IMR-90 (cell line): ENCODE results near the gene SNRPD3. TPM values are rescaled to one million over a fixed set of nuclear protein-coding genes. Genes with fewer than 3 reads are reported as not detected.
A peak's percentile ranks its signal among the peaks of the same experiment; 100 is the strongest.

Experiments used
- ATAC-seq: fragments of 200-7000 bp; cut with Tn5 transposase; 2 replicates; pipeline ENCODE4 v1.9.1; 2020; ENCODE audit warnings: low read depth, mild to moderate bottlenecking, moderate library complexity
- BruUV-seq: library from RNA; stranded (reverse); fragments of 400-500 nt; replicated peaks from 2 replicates; lab custom pipeline; 2021; lab: Mats Ljungman, UMichigan
- CTCF ChIA-PET: fragments of 300-600 bp; formaldehyde crosslinking; extraction: SDS; loops from one replicate; lab custom pipeline; 2021; ENCODE audit warnings: antibody characterized with exemption; lab: Yijun Ruan, JAX
- POLR2A ChIA-PET: fragments of 300-600 bp; sonication (Branson Sonifier 250); formaldehyde crosslinking; loops from one replicate; lab custom pipeline; 2022; ENCODE audit warnings: antibody characterized with exemption; ENCODE audit not compliant: unreplicated experiment; lab: Charles Lee
- DNase-seq: peaks from one replicate; pipeline ENCODE4 v3.0.0; 2013
- H2AFZ ChIP-seq: replicated peaks from 2 replicates; pipeline ENCODE3; 2013; ENCODE audit warnings: low read length, mild to moderate bottlenecking; ENCODE audit not compliant: poor library complexity
- H2AK5ac ChIP-seq: 2 replicates; pipeline ENCODE4 v1.6.1; 2013; ENCODE audit warnings: low read depth, low read length, inconsistent platforms
- H2AK9ac ChIP-seq: replicated peaks from 2 replicates; pipeline ENCODE3; 2013; ENCODE audit warnings: mild to moderate bottlenecking, low read depth, low read length, moderate library complexity; ENCODE audit not compliant: poor library complexity
- H2BK120ac ChIP-seq: 2 replicates; pipeline ENCODE4 v1.6.1; 2013; ENCODE audit warnings: low read depth, low read length, inconsistent platforms
- H2BK15ac ChIP-seq: 3 replicates; pipeline ENCODE4 v1.6.1; 2013; ENCODE audit warnings: low read depth, low read length, inconsistent platforms
- H2BK20ac ChIP-seq: 2 replicates; pipeline ENCODE4 v1.6.1; 2013; ENCODE audit warnings: low read depth, mild to moderate bottlenecking, inconsistent platforms, low read length, moderate library complexity
- H2BK5ac ChIP-seq: 2 replicates; pipeline ENCODE4 v1.6.1; 2013; ENCODE audit warnings: mild to moderate bottlenecking, low read depth, low read length, inconsistent platforms; ENCODE audit not compliant: poor library complexity, severe bottlenecking
- H3K14ac ChIP-seq: replicated peaks from 2 replicates; pipeline ENCODE4 v1.6.1; 2013; ENCODE audit warnings: low read depth, low read length, inconsistent platforms
- H3K18ac ChIP-seq: 2 replicates; pipeline ENCODE4 v1.6.1; 2013; ENCODE audit warnings: low read depth, low read length, control low read depth
- H3K23ac ChIP-seq: 2 replicates; pipeline ENCODE4 v1.6.1; 2013; ENCODE audit warnings: low read depth, low read length, inconsistent platforms
- H3K27ac ChIP-seq: 2 replicates; pipeline ENCODE4 v1.5.1; 2013; ENCODE audit warnings: mild to moderate bottlenecking, control low read depth, low read length; ENCODE audit not compliant: insufficient read depth
- H3K27me3 ChIP-seq: 2 replicates; pipeline ENCODE4 v1.6.1; 2013; ENCODE audit warnings: low read length; ENCODE audit not compliant: control insufficient read depth, insufficient read depth
- H3K36me3 ChIP-seq: 2 replicates; pipeline ENCODE4 v1.6.1; 2013; ENCODE audit warnings: low read length, mixed read lengths; ENCODE audit not compliant: control insufficient read depth, insufficient read depth
- H3K4ac ChIP-seq: 2 replicates; pipeline ENCODE4 v1.6.1; 2013; ENCODE audit warnings: low read depth, low read length, inconsistent platforms
- H3K4me1 ChIP-seq: 2 replicates; pipeline ENCODE4 v1.6.1; 2013; ENCODE audit warnings: low read length, mixed read lengths; ENCODE audit not compliant: control insufficient read depth, insufficient read depth
- H3K4me2 ChIP-seq: 2 replicates; pipeline ENCODE4 v1.6.1; 2013; ENCODE audit warnings: low read depth, mild to moderate bottlenecking, control low read depth, low read length, moderate library complexity
- H3K4me3 ChIP-seq: 2 replicates; pipeline ENCODE4 v1.5.1; 2013; ENCODE audit warnings: low read depth, mild to moderate bottlenecking, control low read depth, low read length, moderate library complexity; ENCODE audit not compliant: insufficient read depth
- H3K56ac ChIP-seq: 2 replicates; pipeline ENCODE4 v1.6.1; 2013; ENCODE audit warnings: low read length, inconsistent platforms; ENCODE audit not compliant: insufficient read depth; ENCODE audit errors: extremely low read depth
- H3K79me1 ChIP-seq, 2 experiments: 2 replicates each; pipeline ENCODE4 v1.6.1; 2013; ENCODE audit warnings: low read length in 2 of 2, inconsistent platforms in 1 of 2, low read depth in 1 of 2
- H3K9ac ChIP-seq: 2 replicates; pipeline ENCODE4 v1.6.1; 2013; ENCODE audit warnings: low read depth, low read length, control low read depth
- H3K9me1 ChIP-seq: 2 replicates; pipeline ENCODE4 v1.6.1; 2013; ENCODE audit warnings: low read length, inconsistent platforms; ENCODE audit not compliant: insufficient read depth
- H3K9me3 ChIP-seq: 2 replicates; pipeline ENCODE4 v1.6.1; 2013; ENCODE audit warnings: low read length; ENCODE audit not compliant: control insufficient read depth, insufficient read depth
- H4K20me1 ChIP-seq: 2 replicates; pipeline ENCODE4 v1.6.1; 2013; ENCODE audit warnings: low read length, inconsistent platforms; ENCODE audit not compliant: insufficient read depth
- H4K5ac ChIP-seq: 2 replicates; pipeline ENCODE4 v1.6.1; 2013; ENCODE audit warnings: mild to moderate bottlenecking, low read depth, low read length, control low read depth
- H4K8ac ChIP-seq, 2 experiments: 2 replicates each; pipeline ENCODE4 v1.6.1; 2013; ENCODE audit warnings: low read depth in 2 of 2, low read length in 2 of 2, control low read depth in 1 of 2, inconsistent platforms in 1 of 2
- H4K91ac ChIP-seq: 2 replicates; pipeline ENCODE4 v1.6.1; 2013; ENCODE audit warnings: low read depth, low read length, inconsistent platforms; ENCODE audit not compliant: insufficient read depth
- CHD1 ChIP-seq: IDR thresholded peaks from 2 replicates; pipeline ENCODE4 v1.6.1; 2012; ENCODE audit warnings: low read depth, low read length, improper control_type of control experiment
- ELK1 ChIP-seq: fragments of 150-350 bp; IDR thresholded peaks from 2 replicates; pipeline ENCODE4 v1.6.1; 2016; ENCODE audit warnings: low read depth, mild to moderate bottlenecking, low read length, moderate library complexity, borderline replicate concordance
- MXI1 ChIP-seq: IDR thresholded peaks from 2 replicates; pipeline ENCODE4 v1.6.1; 2012; ENCODE audit warnings: low read depth, mild to moderate bottlenecking, low read length, moderate library complexity, borderline replicate concordance
- POLR2A ChIP-seq: IDR thresholded peaks from 2 replicates; pipeline ENCODE4 v1.6.1; 2012; ENCODE audit warnings: mild to moderate bottlenecking, low read depth, low read length
- RFX5 ChIP-seq: IDR thresholded peaks from 2 replicates; pipeline ENCODE4 v1.8.0; 2012; ENCODE audit warnings: low read depth, mild to moderate bottlenecking, low read length, moderate library complexity
- SMC3 ChIP-seq: fragments of 150-350 bp; IDR thresholded peaks from 2 replicates; pipeline ENCODE4 v1.6.1; 2016; ENCODE audit warnings: low read depth, mild to moderate bottlenecking, antibody characterized with exemption, low read length, moderate library complexity
- USF2 ChIP-seq: fragments of 150-350 bp; IDR thresholded peaks from 2 replicates; pipeline ENCODE4 v1.6.1; 2017; ENCODE audit warnings: mild to moderate bottlenecking, antibody characterized with exemption, low read length, low read depth
- WGBS, 2 experiments: methylation state at CpG; one replicate each; pipeline versions ENCODE4 v1.1.5 to v1.1.7; 2013; ENCODE audit warnings: missing lambda C conversion rate in 2 of 2; ENCODE audit not compliant: insufficient read length in 1 of 2; ENCODE audit errors: extremely low coverage in 2 of 2; 5-methylcytosine and 5-hydroxymethylcytosine counted together
- dilution Hi-C: fragments of 300-500 bp; cut with HindIII; formaldehyde crosslinking; loops from one replicate; pipeline ENCODE4 v1.14.3; 2018; ENCODE audit warnings: low sequenced_read_pairs; ENCODE audit not compliant: unreplicated experiment
- in situ Hi-C: fragments of 300-500 bp; cut with MboI; formaldehyde crosslinking; loops from 3 replicates; pipeline ENCODE4 v1.14.3; 2019; ENCODE audit warnings: low sequenced_read_pairs, inconsistent platforms, mixed read lengths
- intact Hi-C: fragments of 100-400 bp; cut with micrococcal nuclease; formaldehyde crosslinking; loops from 2 replicates; pipeline ENCODE4 v1.10.0; 2022
- polyA plus RNA-seq, 3 experiments: library from polyadenylated mRNA; depleted of rRNA; stranded (reverse); fragments of >200 nt; gene quantifications; 2 replicates each; pipeline ENCODE4 v1.2.3, GENCODE V29; 2012; ENCODE audit warnings: low replicate concordance in 1 of 3
- total RNA-seq: library from RNA; depleted of rRNA; stranded (reverse); fragments of >200 nt; gene quantifications from 2 replicates; pipeline ENCODE4 v1.2.3, GENCODE V29; 2012

SNRPD3 gene
- total and polyA plus RNA-seq, 2 of the 4 experiments (the other 2 are of a cell fraction) = 158 to 283 TPM

- Histone ChIP-seq H3K4ac (peak within 1 kb of the TSS; percentile 91), H3K56ac (peak within 1 kb of the TSS; percentile 89), H2AK9ac (peak within 1 kb of the TSS; percentile 100), H2BK5ac (peak within 1 kb of the TSS; percentile 91), H4K5ac (peak within 1 kb of the TSS; percentile 85), H4K20me1 (peaks cover 50% of the 10 kb centered on the region), H4K91ac (peak within 1 kb of the TSS; percentile 78), H3K27me3 (no peaks in the 10 kb centered on the region), H3K18ac (peak within 1 kb of the TSS; percentile 14; the same call in 1 of the 2 replicates), H3K14ac (peak within 1 kb of the TSS; percentile 86), H3K9me3 (no peaks in the 10 kb centered on the region), H2BK20ac (no peak within 1 kb of the TSS), H2BK120ac (peak within 1 kb of the TSS; percentile 63), H4K8ac (peak within 1 kb of the TSS; percentile 88 to 97), H3K36me3 (peaks cover 15% of the 10 kb centered on the region), H3K23ac (peak within 1 kb of the TSS; percentile 99), H3K4me3 (peak within 1 kb of the TSS; percentile 85), H2BK15ac (peak within 1 kb of the TSS; percentile 16; the same call in 1 of the 3 replicates), H2AK5ac (peak within 1 kb of the TSS; percentile 87), H3K4me2 (peak within 1 kb of the TSS; percentile 95), H3K4me1 (peaks cover 7% of the 10 kb centered on the region), H2AFZ (peak within 1 kb of the TSS; percentile 97), H3K9me1 (peaks cover 23% of the 10 kb centered on the region), H3K79me1 (peaks cover 34 to 79% of the 10 kb centered on the region in 2 experiments), H3K9ac (peak within 1 kb of the TSS; percentile 93), H3K27ac (peak within 1 kb of the TSS; percentile 93)
- no TSS peak for BruUV-seq
- TF ChIP-seq RFX5 (no peak), SMC3 (no peak), CHD1 (0 out of 2 replicates have a peak, but pooled peaks have one; percentile 11), USF2 (no peak), POLR2A (peak; percentile 62; the same call in 1 of the 2 replicates), ELK1 (no peak), MXI1 (0 out of 2 replicates have a peak, but pooled peaks have one; percentile 31)
- ChIA-PET CTCF (no interaction called here), POLR2A (interaction anchor here (0.6 to 1.0 kb wide), 2 partner anchors 12 to 88 kb away, joined by 4 to 13 read pairs; no protein-coding TSS in a partner anchor)
- WGBS, 2 experiments = 1% methylated on average over 36 of the region's 64 CpGs; no CpG with 5 or more reads in 1 of the 2 experiments
- peak; percentile 1 for ATAC-seq
- intact Hi-C loops (no loop called here), in situ Hi-C loops (no loop called here), dilution Hi-C loops (no loop called here)
- peak; percentile 41 for DNase-seq
Measured at GRCh38 chr22:24554313-24555164, 1.3 kb upstream of the SNRPD3 start, which contains the start of gene GUCD1. Gene GUCD1 (minus strand): TSS chr22:24555138. CDS start chr22:24554991, 147 bp downstream.
